Kidney (tissue), 14 donors: ENCODE data around the gene RAD51B. TPM values are rescaled to one million over a fixed set of nuclear protein-coding genes. Genes with fewer than 3 reads are reported as not detected.
A peak's percentile ranks its signal among the peaks of the same experiment; 100 is the strongest.

ENCODE experiments used
- DNase-seq, 5 donors: peaks; one replicate each; pipeline ENCODE4 v3.0.0-alpha.2; 2013 to 2020
- FAIRE-seq: peaks from 2 replicates; lab custom pipeline; 2012; peaks lifted over from hg19 to GRCh38; lab: Jason Lieb, UNC
- H3K27ac ChIP-seq, 2 donors: one replicate each; pipeline ENCODE4 v1.7.0; 2013; ENCODE audit warnings: low read depth in 2 of 2, low read length in 2 of 2, inconsistent platforms in 1 of 2
- H3K27me3 ChIP-seq: one replicate; pipeline ENCODE4 v1.7.1; 2013; ENCODE audit warnings: low read length, inconsistent platforms; ENCODE audit not compliant: control insufficient read depth, insufficient read depth
- H3K36me3 ChIP-seq, 3 donors: one replicate each; pipeline versions ENCODE4 v1.7.0 to v1.7.1; 2013; ENCODE audit warnings: low read length in 3 of 3, control low read depth in 1 of 3, inconsistent platforms in 1 of 3; ENCODE audit not compliant: insufficient read depth in 3 of 3, control insufficient read depth in 2 of 3
- H3K4me1 ChIP-seq, 3 donors: one replicate each; pipeline versions ENCODE4 v1.7.0 to v1.7.1; 2013; ENCODE audit warnings: low read length in 3 of 3, inconsistent platforms in 1 of 3, low read depth in 1 of 3; ENCODE audit not compliant: control insufficient read depth in 2 of 3, insufficient read depth in 2 of 3
- H3K4me3 ChIP-seq, 3 donors: one replicate each; pipeline versions ENCODE4 v1.7.0 to v1.8.1; 2013; ENCODE audit warnings: low read length in 3 of 3, control low read depth in 1 of 3, inconsistent platforms in 1 of 3
- H3K9ac ChIP-seq, 3 donors: one replicate each; pipeline versions ENCODE4 v1.7.0 to v1.7.1; 2013; ENCODE audit warnings: low read length in 3 of 3, control low read depth in 1 of 3, inconsistent platforms in 1 of 3
- H3K9me3 ChIP-seq, 3 donors: one replicate each; pipeline versions ENCODE4 v1.7.0 to v1.7.1; 2013; ENCODE audit warnings: low read length in 3 of 3, control low read depth in 1 of 3, inconsistent platforms in 1 of 3; ENCODE audit not compliant: control insufficient read depth in 2 of 3, insufficient read depth in 1 of 3
- CTCF ChIP-seq: IDR thresholded peaks from 3 replicates; pipeline ENCODE4 v1.5.1; 2012; ENCODE audit warnings: mild to moderate bottlenecking, moderate library complexity, borderline replicate concordance; ENCODE audit not compliant: insufficient read depth; ENCODE audit errors: extremely low read depth
- intact Hi-C: fragments of 100-400 bp; cut with DNase I; formaldehyde crosslinking; loops from one replicate; pipeline ENCODE4 v1.11.1; 2022
- polyA plus RNA-seq: library from polyadenylated mRNA; stranded (reverse); fragments of 350-450 nt; fragmentation: Illumina TruSeq; extraction: RNeasy Lipid Tissue Mini Kit (QIAGEN cat#74804); gene quantifications from one replicate; pipeline ENCODE4 v1.2.3, GENCODE V29; 2014; ENCODE audit warnings: low read depth, low replicate concordance; ENCODE audit not compliant: insufficient read depth
- total RNA-seq: library from RNA; stranded (reverse); fragmentation: NEBNext Ultra II Directional; extraction: Animal tissue kit (Norgen Biotek cat#: 25700); gene quantifications from one replicate; pipeline ENCODE4 v1.2.1, GENCODE V29; 2021
- donor health status: control.
- donor health status: control.
- donor health status: control.
- donor health status: control.
- donor health status: control.
- donor health status: DM: yes; HTN: yes; CAD: no.
- donor health status: Normal renal cell carcinoma (clear cell type).

The RAD51B gene
- total and polyA plus RNA-seq, 2 donors from 2014 or later = 6.9 to 18.0 TPM

GRCh38 chr14:67977434-67978034, 158.0 kb downstream of the RAD51B start:
- DNase-seq (peak in 2 of 5 donors; percentile 23 to 42), FAIRE-seq (no peak)
- Histone ChIP-seq H3K9me3 (no peaks in the 10 kb centered on the region), H3K27ac (no peak overlapping the region), H3K4me3 (no peak overlapping the region), H3K27me3 (no peaks in the 10 kb centered on the region), H3K4me1 (no peaks in the 10 kb centered on the region), H3K36me3 (no peaks in the 10 kb centered on the region), H3K9ac (no peak overlapping the region)
- no peak for TF ChIP-seq CTCF
- intact Hi-C loops = no loop called here

- no peak overlapping the region for H3K27ac ChIP-seq
- no peak overlapping the region for H3K9ac ChIP-seq
- intact Hi-C loops = no loop called here
- FAIRE-seq (no peak), DNase-seq (no peak)
- no peaks in the 10 kb centered on the region for H3K36me3 ChIP-seq
- H3K27me3 ChIP-seq = no peaks in the 10 kb centered on the region
- no peaks in the 10 kb centered on the region for H3K9me3 ChIP-seq
- H3K4me1 ChIP-seq = no peaks in the 10 kb centered on the region
- no peak overlapping the region for H3K4me3 ChIP-seq
- no peak for TF ChIP-seq CTCF
These were observed 159.2 kb downstream of the RAD51B start for GRCh38 chr14:67978749-67979148.

- Histone ChIP-seq H3K4me1 (no peaks in the 10 kb centered on the region), H3K4me3 (no peak overlapping the region), H3K9ac (no peak overlapping the region), H3K36me3 (no peaks in the 10 kb centered on the region), H3K27me3 (no peaks in the 10 kb centered on the region), H3K27ac (no peak overlapping the region), H3K9me3 (no peaks in the 10 kb centered on the region)
- DNase-seq = no peak
- FAIRE-seq = no peak
- no peak for TF ChIP-seq CTCF
- intact Hi-C loops = no loop called here
These were observed 163.4 kb downstream of the RAD51B start for GRCh38 chr14:67982711-67983608.
